Muscle of leg (tissue), 11 donors: ENCODE measurements around the gene POLDIP2. TPM values are rescaled to one million over a fixed set of nuclear protein-coding genes. Genes with fewer than 3 reads are reported as not detected.
A peak's percentile ranks its signal among the peaks of the same experiment; 100 is the strongest.

Experiments used
- DNase-seq: peaks from one replicate; pipeline ENCODE4 v3.0.0; 2013
- H3K27ac ChIP-seq: one replicate; pipeline ENCODE4 v1.5.1; 2013; ENCODE audit warnings: mild to moderate bottlenecking, low read length, control low read depth
- H3K27me3 ChIP-seq: one replicate; pipeline ENCODE4 v1.6.1; 2013; ENCODE audit warnings: low read length; ENCODE audit not compliant: control insufficient read depth, insufficient read depth
- H3K36me3 ChIP-seq: one replicate; pipeline ENCODE4 v1.6.1; 2013; ENCODE audit warnings: low read length; ENCODE audit not compliant: control insufficient read depth, insufficient read depth
- H3K4me1 ChIP-seq: one replicate; pipeline ENCODE4 v1.6.1; 2013; ENCODE audit warnings: low read length; ENCODE audit not compliant: control insufficient read depth, insufficient read depth
- H3K4me3 ChIP-seq: one replicate; pipeline ENCODE4 v1.5.1; 2013; ENCODE audit warnings: low read length, control low read depth
- H3K9me3 ChIP-seq: replicated peaks from 2 replicates; pipeline ENCODE4 v1.6.1; 2013; ENCODE audit warnings: low read depth, low read length; ENCODE audit not compliant: control insufficient read depth
- WGBS: methylation state at CpG from one replicate; pipeline ENCODE4 v1.1.5; 2013; ENCODE audit warnings: missing lambda C conversion rate; ENCODE audit not compliant: insufficient coverage; 5-methylcytosine and 5-hydroxymethylcytosine counted together
- polyA plus RNA-seq, 8 donors: library from polyadenylated mRNA; unstranded; fragments of 120-200 nt; gene quantifications; one replicate each; pipeline versions ENCODE4 v1.2.1 to v1.2.3, GENCODE V29; 2013; ENCODE audit warnings: inconsistent platforms in 1 of 8, low replicate concordance in 1 of 8; ENCODE audit not compliant: insufficient read length in 8 of 8, insufficient read depth in 1 of 8
- total RNA-seq: library from RNA; stranded (reverse); fragments of 120-200 nt; gene quantifications from one replicate; pipeline ENCODE4 v1.2.4, GENCODE V29; 2013

Gene POLDIP2
- total and polyA plus RNA-seq, 9 donors: 53.0 to 65.2 (median 60.5) TPM

- DNase-seq: no peak
- peak overlapping the region; percentile 62 for H3K4me3 ChIP-seq
- 4% methylated on average over 35 of the region's 40 CpGs for WGBS
- no peaks in the 10 kb centered on the region for H3K36me3 ChIP-seq
- no peaks in the 10 kb centered on the region for H3K9me3 ChIP-seq
- H3K27ac ChIP-seq: peak overlapping the region; percentile 29
- H3K4me1 ChIP-seq: peaks cover 17% of the 10 kb centered on the region
- peaks cover 6% of the 10 kb centered on the region for H3K27me3 ChIP-seq
Measured at GRCh38 chr17:28317966-28318758, 39.2 kb downstream of the POLDIP2 start.

- WGBS: 72% methylated on average over 21 of the region's 21 CpGs
- Histone ChIP-seq H3K27ac (no peak overlapping the region), H3K4me1 (peaks cover 17% of the 10 kb centered on the region), H3K4me3 (no peak overlapping the region), H3K36me3 (no peaks in the 10 kb centered on the region), H3K9me3 (no peaks in the 10 kb centered on the region), H3K27me3 (peaks cover 6% of the 10 kb centered on the region)
- DNase-seq: no peak
Measured at GRCh38 chr17:28317099-28317965, 40.0 kb downstream of the POLDIP2 start.

GRCh38 chr17:28315846-28316705 is 41.3 kb downstream of the POLDIP2 start:
- no peaks in the 10 kb centered on the region for H3K9me3 ChIP-seq
- no peak overlapping the region for H3K4me3 ChIP-seq
- no peak for DNase-seq
- no peaks in the 10 kb centered on the region for H3K36me3 ChIP-seq
- no peak overlapping the region for H3K27ac ChIP-seq
- peaks cover 17% of the 10 kb centered on the region for H3K4me1 ChIP-seq
- no CpG with 5 or more reads among the region's 4 CpGs for WGBS
- H3K27me3 ChIP-seq: peaks cover 8% of the 10 kb centered on the region

- Histone ChIP-seq H3K4me1 (peaks cover 8% of the 10 kb centered on the region), H3K36me3 (no peaks in the 10 kb centered on the region), H3K27ac (no peak overlapping the region), H3K9me3 (no peaks in the 10 kb centered on the region), H3K4me3 (no peak overlapping the region), H3K27me3 (peaks cover 12% of the 10 kb centered on the region)
- DNase-seq: no peak
- WGBS: 90% methylated on average over 1 of the region's 2 CpGs
Measured at GRCh38 chr17:28313841-28314240, 43.5 kb downstream of the POLDIP2 start.

GRCh38 chr17:28306954-28307401 is 50.3 kb downstream of the POLDIP2 start:
- Histone ChIP-seq H3K4me3 (no peak overlapping the region), H3K27me3 (peaks cover 32% of the 10 kb centered on the region), H3K27ac (no peak overlapping the region), H3K36me3 (no peaks in the 10 kb centered on the region), H3K9me3 (no peaks in the 10 kb centered on the region), H3K4me1 (peaks cover 3% of the 10 kb centered on the region)
- no peak for DNase-seq
- WGBS: 10% methylated on average over 38 of the region's 38 CpGs

- no peaks in the 10 kb centered on the region for H3K9me3 ChIP-seq
- H3K36me3 ChIP-seq: no peaks in the 10 kb centered on the region
- no peak overlapping the region for H3K4me3 ChIP-seq
- no peaks in the 10 kb centered on the region for H3K4me1 ChIP-seq
- 64% methylated on average over 2 of the region's 3 CpGs for WGBS
- H3K27me3 ChIP-seq: peaks cover 2% of the 10 kb centered on the region
- H3K27ac ChIP-seq: no peak overlapping the region
- DNase-seq: no peak
Measured at GRCh38 chr17:28298449-28298848, 58.9 kb downstream of the POLDIP2 start.

Other genes with a start within 250 kb of the POLDIP2 start
- 16.6 TPM for gene TMEM97, start 38.3 kb downstream of the POLDIP2 start, total RNA-seq
- gene TMEM97, start 38.3 kb downstream of the POLDIP2 start, polyA plus RNA-seq: 10 to 100 TPM; 18.2 to 30.9 (median 22.3) TPM
- gene IFT20, start 22.1 kb downstream of the POLDIP2 start, total RNA-seq: 34.3 TPM
- gene IFT20, start 22.1 kb downstream of the POLDIP2 start, polyA plus RNA-seq: 10 to 100 TPM; 27.7 to 40.4 (median 35.0) TPM
- 21.7 TPM for gene TNFAIP1, start 21.8 kb downstream of the POLDIP2 start, total RNA-seq
- 10 to 100 TPM; 27.1 to 37.3 (median 33.7) TPM for gene TNFAIP1, start 21.8 kb downstream of the POLDIP2 start, polyA plus RNA-seq
- not detected for gene SEBOX, start 7.7 kb upstream of the POLDIP2 start, total RNA-seq
- not detected for gene SEBOX, start 7.7 kb upstream of the POLDIP2 start, polyA plus RNA-seq
- gene VTN, start 12.8 kb upstream of the POLDIP2 start, total RNA-seq: 0.58 TPM
- gene VTN, start 12.8 kb upstream of the POLDIP2 start, polyA plus RNA-seq: 1 to 10 TPM in 3 of 8 donors, under 1 TPM in 5; 0.21 to 6.5 (median 0.36) TPM
- gene SARM1, start 14.2 kb upstream of the POLDIP2 start, total RNA-seq: 3.3 TPM
- gene SARM1, start 14.2 kb upstream of the POLDIP2 start, polyA plus RNA-seq: 1 to 10 TPM; 4.8 to 7.3 (median 5.8) TPM
- gene SLC46A1, start 48.7 kb upstream of the POLDIP2 start, total RNA-seq: 8.2 TPM
- 1 to 10 TPM; 5.8 to 9.0 (median 8.0) TPM for gene SLC46A1, start 48.7 kb upstream of the POLDIP2 start, polyA plus RNA-seq
- not detected for gene SLC13A2, start 116.1 kb upstream of the POLDIP2 start, total RNA-seq
- gene SLC13A2, start 116.1 kb upstream of the POLDIP2 start, polyA plus RNA-seq: under 1 TPM in 2 of 8 donors, not detected in 6; 0.09 to 0.12 TPM
- gene FOXN1, start 148.8 kb upstream of the POLDIP2 start, total RNA-seq: not detected
- gene FOXN1, start 148.8 kb upstream of the POLDIP2 start, polyA plus RNA-seq: 1 to 10 TPM in 1 of 8 donors, under 1 TPM in 2, not detected in 5; 0.04 to 2.1 (median 0.07) TPM
- 17.6 TPM for gene UNC119, start 195.1 kb upstream of the POLDIP2 start, total RNA-seq
- 10 to 100 TPM; 15.6 to 20.7 (median 17.8) TPM for gene UNC119, start 195.1 kb upstream of the POLDIP2 start, polyA plus RNA-seq
- gene PIGS, start 214.0 kb upstream of the POLDIP2 start, total RNA-seq: 29.4 TPM
- 10 to 100 TPM; 36.9 to 57.3 (median 45.9) TPM for gene PIGS, start 214.0 kb upstream of the POLDIP2 start, polyA plus RNA-seq
- 2.7 TPM for gene ALDOC, start 219.4 kb upstream of the POLDIP2 start, total RNA-seq
- gene ALDOC, start 219.4 kb upstream of the POLDIP2 start, polyA plus RNA-seq: 1 to 10 TPM; 1.7 to 4.4 (median 2.5) TPM
- 16.1 TPM for gene SPAG5, start 241.5 kb upstream of the POLDIP2 start, total RNA-seq
- gene SPAG5, start 241.5 kb upstream of the POLDIP2 start, polyA plus RNA-seq: 10 to 100 TPM; 25.5 to 42.0 (median 31.4) TPM